Stimulated activated CD8-positive, alpha-beta memory T cell treated with anti-CD3 and anti-CD28 coated beads, Interleukin-2, amount 100 ng/mL, for 1 hour (primary cell): ENCODE data around the gene SPATA2.
A peak's percentile ranks its signal among the peaks of the same experiment; 100 is the strongest.
"Not testable (repeated sequence)": the region's sequence is repeated elsewhere in the genome, so short reads cannot be mapped to it uniquely, and the experiment has no call there.

Experiments used
- DNase-seq, 2 donors: peaks; one replicate each; pipeline ENCODE4 v3.0.0-alpha.2; 2020; ENCODE audit warnings: low read depth in 2 of 2

The SPATA2 gene

DNA sequence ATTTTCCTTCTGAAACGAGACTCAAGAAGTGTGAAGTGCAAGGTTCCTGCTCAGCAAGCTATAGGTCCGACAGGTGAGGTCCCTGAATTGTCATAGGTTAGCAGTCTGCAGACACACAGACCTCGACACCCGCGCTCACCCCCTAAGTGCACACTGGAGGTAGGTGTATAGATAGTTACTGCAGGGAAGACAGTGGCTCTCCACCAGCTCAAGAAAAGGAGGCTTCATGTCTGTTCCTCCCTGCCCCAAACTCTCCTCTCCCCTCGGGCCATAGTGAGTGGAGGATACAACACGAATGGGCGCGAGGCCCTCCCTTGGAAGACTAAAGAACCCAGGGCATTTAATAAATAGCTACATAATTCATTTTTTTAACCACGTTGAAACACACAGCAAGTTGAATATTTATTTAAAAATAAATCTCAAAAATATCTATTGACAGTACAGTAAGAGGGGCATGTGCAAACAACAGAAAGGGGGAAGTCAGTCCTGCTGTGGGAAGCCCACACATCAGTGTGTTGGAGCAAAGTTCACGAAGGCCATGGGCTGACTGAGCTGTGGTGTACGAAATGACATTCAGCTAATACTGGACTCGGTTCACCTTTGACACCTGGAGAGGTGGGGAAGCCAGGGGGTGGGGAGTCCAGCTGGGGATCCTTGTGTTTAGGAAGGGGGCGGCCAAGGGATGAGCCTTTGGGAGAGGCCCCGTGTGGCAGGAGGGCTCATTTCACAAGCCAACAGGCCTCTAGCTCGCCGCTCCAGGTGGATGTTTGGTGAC is 10.7 kb downstream of the SPATA2 start:
- no peak for DNase-seq

- DNase-seq, result no peak
These were observed 13.7 kb downstream of the SPATA2 start for GRCh38 chr20:49901588-49901987.

GRCh38 chr20:49899541-49900383 is 15.6 kb downstream of the SPATA2 start:
- no peak for DNase-seq

- no peak for DNase-seq
These were observed 19.1 kb downstream of the SPATA2 start for GRCh38 chr20:49896204-49896603.

DNA sequence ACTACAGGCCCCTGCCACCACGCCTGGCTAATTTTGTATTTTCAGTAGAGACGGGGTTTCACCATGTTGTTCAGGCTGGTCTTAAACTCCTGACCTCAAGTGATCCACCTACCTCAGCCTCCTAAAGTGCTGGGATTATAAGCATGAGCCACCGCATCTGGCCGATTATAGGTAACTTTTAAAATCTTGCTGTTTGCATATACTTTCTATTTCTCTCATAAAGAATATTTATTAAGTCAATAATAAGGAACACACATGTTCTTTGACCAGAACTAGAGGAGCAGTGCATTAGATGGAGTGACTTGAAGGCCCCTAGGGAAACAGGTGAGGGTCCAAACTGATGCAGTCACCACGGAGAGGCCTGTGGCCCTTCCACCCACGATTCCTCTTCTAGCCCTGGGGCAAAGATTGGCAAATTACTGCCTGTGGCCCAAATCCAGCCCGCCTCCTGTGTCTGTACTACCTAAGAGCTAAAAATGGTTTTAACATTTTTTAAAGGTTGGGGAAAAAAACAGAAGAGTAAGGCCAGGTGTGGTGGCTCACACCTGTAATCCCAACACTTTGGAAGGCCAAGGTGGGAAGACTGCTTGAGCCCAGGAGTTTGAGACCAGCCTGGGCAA is 19.7 kb downstream of the SPATA2 start:
- DNase-seq, result not testable (repeated sequence)

GRCh38 chr20:49894073-49894470 is 21.3 kb downstream of the SPATA2 start:
- DNase-seq, result no peak

- DNase-seq, result no peak
These were observed 21.9 kb downstream of the SPATA2 start for GRCh38 chr20:49893242-49894072.

- no peak for DNase-seq
These were observed 22.5 kb downstream of the SPATA2 start for GRCh38 chr20:49892817-49893216.

- no peak for DNase-seq
These were observed 23.1 kb downstream of the SPATA2 start for GRCh38 chr20:49892260-49892659.

DNA sequence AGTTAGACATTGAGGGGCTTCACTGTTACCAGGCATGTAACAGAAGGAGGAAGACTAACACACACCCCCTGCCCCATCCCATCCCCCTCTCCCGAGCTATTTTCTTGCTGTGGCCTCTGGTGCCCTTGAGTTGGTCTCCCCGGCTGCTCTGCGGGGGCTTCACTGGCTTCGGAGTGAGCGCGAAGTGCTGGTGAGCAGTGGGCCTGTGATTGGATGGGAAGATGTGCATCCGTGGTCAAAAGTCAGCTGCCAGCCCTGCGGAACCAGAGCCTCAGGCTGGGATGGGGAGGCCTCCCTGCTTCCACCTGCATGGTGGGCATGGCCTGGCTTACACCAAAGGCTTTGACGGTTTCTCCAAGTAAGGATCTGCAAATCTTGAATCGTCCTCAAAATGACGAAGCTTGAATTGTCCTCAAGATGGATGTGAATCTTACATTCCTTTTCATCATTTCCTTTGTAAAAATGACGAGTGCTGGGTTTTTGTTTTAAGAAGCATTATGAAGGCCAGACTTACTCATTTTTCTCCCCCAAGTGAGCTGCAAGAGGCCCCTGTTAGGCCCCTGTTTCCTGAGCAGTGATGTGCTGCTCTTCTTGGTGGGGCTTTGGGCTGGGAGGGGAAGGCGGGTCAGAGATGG is 23.7 kb downstream of the SPATA2 start:
- no peak for DNase-seq

DNA sequence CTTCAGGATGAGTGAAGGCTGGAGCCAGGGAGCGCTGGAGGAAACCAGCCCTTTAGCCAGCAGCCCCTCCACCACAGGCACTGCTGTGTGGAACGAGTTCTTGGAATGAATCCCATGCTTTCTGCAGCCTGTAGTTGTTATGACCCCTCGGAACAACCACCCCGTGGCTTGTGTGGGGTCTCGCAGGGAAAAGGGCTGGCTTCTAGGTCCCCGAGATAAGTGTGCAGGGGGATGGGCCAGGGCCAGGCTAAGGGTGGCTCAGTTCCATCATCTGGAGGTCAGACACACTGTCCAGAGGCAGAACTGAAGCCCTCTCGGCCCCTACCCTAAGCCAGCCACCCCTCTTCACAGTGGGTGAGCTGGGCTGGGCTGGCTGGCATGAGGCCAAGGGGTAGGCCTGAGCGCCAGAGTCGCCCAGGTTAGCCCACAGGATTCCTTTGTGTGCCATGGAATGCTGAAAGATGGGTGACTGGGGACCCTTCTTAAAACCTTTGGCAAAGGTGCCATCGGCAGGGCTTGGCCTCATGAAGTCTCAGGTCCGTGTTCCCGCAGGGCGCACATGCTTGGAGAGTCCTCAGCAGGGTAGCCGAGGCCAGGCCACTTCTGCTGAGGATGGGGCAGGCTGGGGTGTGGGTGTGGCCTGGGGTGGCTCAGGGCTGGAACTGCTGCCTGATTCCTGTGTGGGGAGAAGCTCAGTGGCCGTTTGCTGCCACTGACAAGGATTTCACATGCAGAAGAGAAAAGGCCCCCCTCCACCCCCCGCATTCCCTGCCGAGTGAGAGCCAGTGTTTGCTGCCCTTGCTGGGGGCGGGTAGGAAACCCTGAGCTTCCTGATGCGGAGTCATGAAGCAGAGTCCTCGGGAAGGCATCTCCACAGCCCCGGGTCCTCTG is 24.6 kb downstream of the SPATA2 start:
- DNase-seq, result no peak

- DNase-seq, result no peak
These were observed 25.4 kb downstream of the SPATA2 start for GRCh38 chr20:49889935-49890333.

GRCh38 chr20:49889001-49889934 is 26.1 kb downstream of the SPATA2 start:
- no peak for DNase-seq

- DNase-seq, result peak in 1 of 2 donors; percentile 17
These were observed 26.9 kb downstream of the SPATA2 start for GRCh38 chr20:49888212-49889000.

DNA sequence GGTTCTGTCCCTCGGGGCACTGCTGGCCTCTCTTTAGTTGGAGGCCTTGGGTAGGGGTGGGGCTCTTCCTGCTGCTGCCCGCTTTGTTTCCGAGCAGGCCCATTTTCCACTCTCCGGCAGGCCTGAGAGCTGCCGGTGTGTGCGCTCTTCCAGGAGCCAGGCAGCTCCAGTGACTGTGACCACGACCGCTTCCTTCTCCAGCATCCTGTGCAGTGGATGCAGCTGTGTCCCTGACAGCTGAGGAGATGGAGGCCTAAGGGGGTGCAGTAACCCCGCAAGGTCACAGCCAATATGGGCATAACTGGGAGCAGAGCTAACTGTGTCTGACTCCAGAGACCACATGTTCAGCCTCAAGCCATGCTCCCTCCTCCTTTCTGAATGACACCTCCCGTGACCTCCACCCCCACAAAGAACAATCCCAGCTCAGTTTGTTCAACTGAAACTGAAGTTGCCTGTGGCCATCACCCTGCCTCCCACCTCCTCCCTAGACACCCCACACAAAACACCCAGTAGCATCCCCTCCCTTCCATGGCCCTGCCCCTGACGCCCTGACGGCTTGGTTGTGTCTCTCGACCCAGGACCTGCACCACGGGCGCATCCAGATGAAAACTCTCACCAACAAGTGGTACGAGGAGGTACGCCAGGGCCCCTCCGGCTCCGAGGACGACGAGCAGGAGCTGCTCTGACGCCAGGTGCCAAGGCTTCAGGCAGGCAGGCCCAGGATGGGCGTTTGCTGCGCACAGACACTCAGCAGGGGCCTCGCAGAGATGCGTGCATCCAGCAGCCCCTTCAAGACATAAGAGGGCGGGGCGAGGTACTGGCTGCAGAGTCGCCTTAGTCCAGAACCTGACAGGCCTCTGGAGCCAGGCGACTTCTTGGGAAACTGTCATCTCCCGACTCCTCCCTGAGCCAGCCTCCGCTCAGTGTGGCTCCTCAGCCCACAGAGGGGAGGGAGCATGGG is 27.8 kb downstream of the SPATA2 start:
- DNase-seq, result no peak

DNA sequence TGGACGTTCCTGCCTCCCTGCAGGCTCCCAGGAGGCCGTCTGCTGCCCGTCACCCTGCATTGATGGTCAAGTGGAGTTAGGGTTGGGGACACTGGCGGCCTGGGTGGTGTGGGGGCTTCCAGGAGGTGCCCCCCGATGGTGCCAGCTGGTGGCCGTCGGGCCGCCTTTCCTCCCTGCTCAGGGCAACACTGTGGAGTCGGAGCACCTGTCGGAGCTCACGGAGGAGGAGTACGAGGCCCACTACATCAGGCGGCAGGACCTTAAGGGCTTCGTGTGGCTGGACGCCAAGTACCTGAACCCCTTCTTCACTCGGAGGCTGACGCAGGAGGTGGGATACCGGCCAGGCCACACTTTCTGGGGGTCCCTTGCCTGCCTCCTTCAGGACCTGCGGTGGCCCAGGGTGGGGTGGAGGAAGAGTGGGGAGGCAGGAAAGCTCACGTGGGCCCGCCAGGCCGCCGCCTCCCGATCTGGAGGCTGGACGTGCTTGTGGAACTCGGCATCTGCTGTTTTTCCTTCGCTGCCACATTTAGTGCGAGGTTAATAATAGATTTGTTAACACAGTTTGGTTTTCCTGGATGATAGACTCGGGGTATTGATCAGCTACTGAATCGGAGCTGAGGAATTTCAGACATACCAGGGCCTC is 28.6 kb downstream of the SPATA2 start:
- DNase-seq, result no peak
